Activated naive CD4-positive, alpha-beta T cell treated with anti-CD3 and anti-CD28 coated beads, Interleukin-2, amount 10 ng/mL, durations not matched to agents 7 days and 5 days (primary cell): ENCODE results near the gene DDI1.
"Not testable (repeated sequence)": the region's sequence is repeated elsewhere in the genome, so short reads cannot be mapped to it uniquely, and the experiment has no call there.

Experiments used
- CTCF ChIA-PET: fragments of 350-600 bp; sonication (Branson Sonifier 250); formaldehyde crosslinking; loops from one replicate; lab custom pipeline; 2021; ENCODE audit warnings: antibody characterized with exemption; lab: Charles Lee
- DNase-seq: peaks from one replicate; pipeline ENCODE4 v3.0.0-alpha.2; 2020
- H3K27ac Mint-ChIP-seq: one replicate; pipeline ENCODE4 v1.8.0; 2021; ENCODE audit warnings: mild to moderate bottlenecking, moderate library complexity, mixed read lengths
- H3K27me3 Mint-ChIP-seq: one replicate; pipeline ENCODE4 v1.8.0; 2021; ENCODE audit warnings: mild to moderate bottlenecking, mixed read lengths
- H3K36me3 Mint-ChIP-seq: one replicate; pipeline ENCODE4 v1.8.0; 2021; ENCODE audit warnings: mixed read lengths
- H3K4me1 Mint-ChIP-seq: one replicate; pipeline ENCODE4 v1.8.0; 2021; ENCODE audit warnings: mixed read lengths
- H3K4me3 Mint-ChIP-seq: one replicate; pipeline ENCODE4 v1.8.0; 2021; ENCODE audit warnings: mild to moderate bottlenecking, moderate library complexity, mixed read lengths
- H3K9me3 Mint-ChIP-seq: one replicate; pipeline ENCODE4 v1.8.0; 2021; ENCODE audit warnings: mixed read lengths

DDI1 gene

GRCh38 chr11:104011044-104011443, 25.4 kb upstream of the DDI1 start:
- no peak overlapping the region for H3K27ac Mint-ChIP-seq
- DNase-seq, result no peak
- H3K27me3 Mint-ChIP-seq, result no peaks in the 10 kb centered on the region
- H3K4me1 Mint-ChIP-seq, result no peaks in the 10 kb centered on the region
- H3K9me3 Mint-ChIP-seq, result no peaks in the 10 kb centered on the region
- H3K4me3 Mint-ChIP-seq, result no peak overlapping the region
- H3K36me3 Mint-ChIP-seq, result no peaks in the 10 kb centered on the region
- CTCF ChIA-PET, result no interaction called here

- Mint-ChIP-seq H3K9me3 (no peaks in the 10 kb centered on the region), H3K27me3 (no peaks in the 10 kb centered on the region), H3K4me1 (no peaks in the 10 kb centered on the region), H3K36me3 (no peaks in the 10 kb centered on the region), H3K4me3 (no peak overlapping the region), H3K27ac (no peak overlapping the region)
- CTCF ChIA-PET, result no interaction called here
- no peak for DNase-seq
Observed at GRCh38 chr11:104015649-104016415, 20.6 kb upstream of the DDI1 start.

- CTCF ChIA-PET, result no interaction called here
- H3K36me3 Mint-ChIP-seq, result no peaks in the 10 kb centered on the region
Observed at GRCh38 chr11:104024572-104024971, 11.9 kb upstream of the DDI1 start.

GRCh38 chr11:104028476-104029263, 7.8 kb upstream of the DDI1 start:
- CTCF ChIA-PET, result no interaction called here
- no peaks in the 10 kb centered on the region for H3K27me3 Mint-ChIP-seq
- H3K27ac Mint-ChIP-seq, result no peak overlapping the region
- DNase-seq, result no peak
- H3K9me3 Mint-ChIP-seq, result no peaks in the 10 kb centered on the region
- H3K36me3 Mint-ChIP-seq, result no peaks in the 10 kb centered on the region
- no peak overlapping the region for H3K4me3 Mint-ChIP-seq
- no peaks in the 10 kb centered on the region for H3K4me1 Mint-ChIP-seq

More at GRCh38 chr11:104024572-104024971, 11.9 kb upstream of the DDI1 start:
- no peak overlapping the region for H3K27ac Mint-ChIP-seq
- H3K4me3 Mint-ChIP-seq, result no peak overlapping the region
- no peak for DNase-seq
- no peaks in the 10 kb centered on the region for H3K4me1 Mint-ChIP-seq
- no peaks in the 10 kb centered on the region for H3K27me3 Mint-ChIP-seq
- H3K9me3 Mint-ChIP-seq, result no peaks in the 10 kb centered on the region

- Mint-ChIP-seq H3K27me3 (no peaks in the 10 kb centered on the region), H3K4me1 (no peaks in the 10 kb centered on the region), H3K9me3 (peaks cover 3% of the 10 kb centered on the region), H3K4me3 (no peak overlapping the region), H3K27ac (no peak overlapping the region), H3K36me3 (no peaks in the 10 kb centered on the region)
- CTCF ChIA-PET, result no interaction called here
- DNase-seq, result no peak
Observed at GRCh38 chr11:104033134-104033533, 3.3 kb upstream of the DDI1 start.

- Mint-ChIP-seq H3K9me3 (peaks cover 3% of the 10 kb centered on the region), H3K27ac (no peak overlapping the region), H3K4me3 (no peak overlapping the region), H3K4me1 (no peaks in the 10 kb centered on the region), H3K36me3 (no peaks in the 10 kb centered on the region), H3K27me3 (no peaks in the 10 kb centered on the region)
- CTCF ChIA-PET, result no interaction called here
- no peak for DNase-seq
Observed at GRCh38 chr11:104033561-104033960, 2.9 kb upstream of the DDI1 start.

GRCh38 chr11:104036995-104037394, 555 bp downstream of the DDI1 start:
- peaks cover 3% of the 10 kb centered on the region for H3K9me3 Mint-ChIP-seq
- no peaks in the 10 kb centered on the region for H3K4me1 Mint-ChIP-seq
- no peak for DNase-seq
- CTCF ChIA-PET, result no interaction called here
- H3K4me3 Mint-ChIP-seq, result no peak overlapping the region
- no peaks in the 10 kb centered on the region for H3K36me3 Mint-ChIP-seq
- H3K27me3 Mint-ChIP-seq, result no peaks in the 10 kb centered on the region
- H3K27ac Mint-ChIP-seq, result no peak overlapping the region

- CTCF ChIA-PET, result no interaction called here
- H3K27ac Mint-ChIP-seq, result no peak overlapping the region
Observed at GRCh38 chr11:104041792-104042191, 5.4 kb downstream of the DDI1 start.

GRCh38 chr11:104043142-104043541, 6.7 kb downstream of the DDI1 start:
- DNase-seq, result no peak
- H3K4me1 Mint-ChIP-seq, result no peaks in the 10 kb centered on the region
- H3K4me3 Mint-ChIP-seq, result no peak overlapping the region
- H3K9me3 Mint-ChIP-seq, result no peaks in the 10 kb centered on the region
- no peaks in the 10 kb centered on the region for H3K27me3 Mint-ChIP-seq
- no peaks in the 10 kb centered on the region for H3K36me3 Mint-ChIP-seq
- H3K27ac Mint-ChIP-seq, result no peak overlapping the region
- CTCF ChIA-PET, result no interaction called here

More at GRCh38 chr11:104041792-104042191, 5.4 kb downstream of the DDI1 start:
- Mint-ChIP-seq H3K4me1 (no peaks in the 10 kb centered on the region), H3K27me3 (no peaks in the 10 kb centered on the region), H3K36me3 (no peaks in the 10 kb centered on the region), H3K9me3 (peaks cover under 1% of the 10 kb centered on the region), H3K4me3 (no peak overlapping the region)
- DNase-seq, result no peak

- Mint-ChIP-seq H3K9me3 (no peaks in the 10 kb centered on the region), H3K36me3 (no peaks in the 10 kb centered on the region), H3K27ac (no peak overlapping the region), H3K4me1 (no peaks in the 10 kb centered on the region), H3K4me3 (no peak overlapping the region), H3K27me3 (no peaks in the 10 kb centered on the region)
- CTCF ChIA-PET, result no interaction called here
- no peak for DNase-seq
Observed at GRCh38 chr11:104043678-104044239, 7.3 kb downstream of the DDI1 start.

GRCh38 chr11:104046331-104046730, 9.9 kb downstream of the DDI1 start:
- Mint-ChIP-seq H3K27ac (no peak overlapping the region), H3K27me3 (no peaks in the 10 kb centered on the region), H3K9me3 (no peaks in the 10 kb centered on the region), H3K4me3 (no peak overlapping the region), H3K36me3 (no peaks in the 10 kb centered on the region), H3K4me1 (no peaks in the 10 kb centered on the region)
- no peak for DNase-seq
- CTCF ChIA-PET, result no interaction called here

- not testable (repeated sequence) for H3K9me3 Mint-ChIP-seq
Observed at GRCh38 chr11:104046858-104047257, 10.4 kb downstream of the DDI1 start.

GRCh38 chr11:104049116-104049515, 12.7 kb downstream of the DDI1 start:
- H3K4me1 Mint-ChIP-seq, result no peaks in the 10 kb centered on the region
- CTCF ChIA-PET, result no interaction called here

More at GRCh38 chr11:104046858-104047257, 10.4 kb downstream of the DDI1 start:
- H3K27ac Mint-ChIP-seq, H3K27me3 Mint-ChIP-seq, H3K36me3 Mint-ChIP-seq, H3K4me3 Mint-ChIP-seq, DNase-seq, CTCF ChIA-PET, H3K4me1 Mint-ChIP-seq: not testable (repeated sequence)

GRCh38 chr11:104051778-104052177, 15.3 kb downstream of the DDI1 start:
- no peak overlapping the region for H3K4me3 Mint-ChIP-seq
- CTCF ChIA-PET, result no interaction called here
- no peaks in the 10 kb centered on the region for H3K9me3 Mint-ChIP-seq
- no peaks in the 10 kb centered on the region for H3K4me1 Mint-ChIP-seq
- no peak overlapping the region for H3K27ac Mint-ChIP-seq
- H3K36me3 Mint-ChIP-seq, result no peaks in the 10 kb centered on the region
- no peak for DNase-seq
- no peaks in the 10 kb centered on the region for H3K27me3 Mint-ChIP-seq

More at GRCh38 chr11:104049116-104049515, 12.7 kb downstream of the DDI1 start:
- Mint-ChIP-seq H3K27me3 (no peaks in the 10 kb centered on the region), H3K9me3 (no peaks in the 10 kb centered on the region), H3K4me3 (no peak overlapping the region), H3K27ac (no peak overlapping the region), H3K36me3 (no peaks in the 10 kb centered on the region)
- no peak for DNase-seq
